ENCODE data around the gene PRKCE. TPM values are rescaled to one million over a fixed set of nuclear protein-coding genes. Genes with fewer than 3 reads are reported as not detected.

The PRKCE gene
- total RNA-seq, 1 donor from 2014 or later = 21.0 TPM

DNA sequence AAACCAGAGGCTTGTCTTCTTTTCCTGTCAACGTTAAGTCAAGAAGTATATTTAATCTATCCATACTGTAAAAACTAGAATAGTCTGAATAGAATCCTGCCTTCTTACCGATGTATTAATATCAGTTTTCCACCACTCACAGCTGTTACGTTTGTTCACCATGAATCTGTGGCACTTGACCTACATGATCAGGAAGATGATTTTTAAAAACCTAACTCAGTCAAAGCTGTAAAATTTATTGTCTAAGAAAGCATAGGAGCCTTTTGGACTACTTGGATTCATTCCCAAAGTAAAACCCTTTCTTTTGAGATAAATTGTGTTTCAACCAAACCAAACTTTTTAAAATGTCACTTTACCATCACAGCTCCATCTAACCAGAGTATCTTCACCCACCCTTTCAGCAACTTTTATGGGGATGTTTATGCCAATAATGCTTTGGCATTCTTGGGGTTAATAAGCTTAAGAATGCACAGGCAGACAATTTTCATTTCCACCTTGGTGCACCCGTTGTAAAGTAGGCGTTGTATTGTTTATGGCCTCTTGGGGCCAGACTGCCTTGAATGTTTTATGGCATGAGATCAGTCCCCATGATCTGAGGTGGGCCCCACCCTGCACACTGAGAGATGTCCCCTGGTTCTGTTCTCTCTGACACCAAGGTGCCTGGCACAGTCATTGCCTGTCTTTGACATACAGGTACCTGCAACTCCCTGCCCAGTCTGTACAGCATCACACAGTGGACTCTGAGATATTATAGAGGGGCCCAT lies 469.5 kb downstream of the PRKCE start:
- H3K4me3 ChIP-seq (ENCODE audit: low read depth, low read length) = no peak overlapping the region
- TF ChIP-seq, protein P1, sequence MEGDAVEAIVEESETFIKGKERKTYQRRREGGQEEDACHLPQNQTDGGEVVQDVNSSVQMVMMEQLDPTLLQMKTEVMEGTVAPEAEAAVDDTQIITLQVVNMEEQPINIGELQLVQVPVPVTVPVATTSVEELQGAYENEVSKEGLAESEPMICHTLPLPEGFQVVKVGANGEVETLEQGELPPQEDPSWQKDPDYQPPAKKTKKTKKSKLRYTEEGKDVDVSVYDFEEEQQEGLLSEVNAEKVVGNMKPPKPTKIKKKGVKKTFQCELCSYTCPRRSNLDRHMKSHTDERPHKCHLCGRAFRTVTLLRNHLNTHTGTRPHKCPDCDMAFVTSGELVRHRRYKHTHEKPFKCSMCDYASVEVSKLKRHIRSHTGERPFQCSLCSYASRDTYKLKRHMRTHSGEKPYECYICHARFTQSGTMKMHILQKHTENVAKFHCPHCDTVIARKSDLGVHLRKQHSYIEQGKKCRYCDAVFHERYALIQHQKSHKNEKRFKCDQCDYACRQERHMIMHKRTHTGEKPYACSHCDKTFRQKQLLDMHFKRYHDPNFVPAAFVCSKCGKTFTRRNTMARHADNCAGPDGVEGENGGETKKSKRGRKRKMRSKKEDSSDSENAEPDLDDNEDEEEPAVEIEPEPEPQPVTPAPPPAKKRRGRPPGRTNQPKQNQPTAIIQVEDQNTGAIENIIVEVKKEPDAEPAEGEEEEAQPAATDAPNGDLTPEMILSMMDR (IDR thresholded peaks at IDR 0.05; ENCODE audit: insufficient read depth, low read length, poor library complexity, severe bottlenecking) = no peak
- DNase-seq (ENCODE audit: low read depth) = no peak
- H3K36me3 ChIP-seq (ENCODE audit: control insufficient read depth, insufficient read depth, low read length) = no peaks in the 10 kb centered on the region
- H3K27me3 ChIP-seq (ENCODE audit: control insufficient read depth, insufficient read depth, low read length) = no peaks in the 10 kb centered on the region

GRCh38 chr2:46122318-46122976 lies 471.0 kb downstream of the PRKCE start:
- Histone ChIP-seq H3K27me3 (ENCODE audit: control insufficient read depth, insufficient read depth, low read length) (no peaks in the 10 kb centered on the region), H3K4me3 (ENCODE audit: low read depth, low read length) (no peak overlapping the region), H3K36me3 (ENCODE audit: control insufficient read depth, insufficient read depth, low read length) (no peaks in the 10 kb centered on the region)
- no peak for DNase-seq (ENCODE audit: low read depth)
- TF ChIP-seq, protein P1 (IDR thresholded peaks at IDR 0.05; ENCODE audit: insufficient read depth, low read length, poor library complexity, severe bottlenecking) = no peak

DNA sequence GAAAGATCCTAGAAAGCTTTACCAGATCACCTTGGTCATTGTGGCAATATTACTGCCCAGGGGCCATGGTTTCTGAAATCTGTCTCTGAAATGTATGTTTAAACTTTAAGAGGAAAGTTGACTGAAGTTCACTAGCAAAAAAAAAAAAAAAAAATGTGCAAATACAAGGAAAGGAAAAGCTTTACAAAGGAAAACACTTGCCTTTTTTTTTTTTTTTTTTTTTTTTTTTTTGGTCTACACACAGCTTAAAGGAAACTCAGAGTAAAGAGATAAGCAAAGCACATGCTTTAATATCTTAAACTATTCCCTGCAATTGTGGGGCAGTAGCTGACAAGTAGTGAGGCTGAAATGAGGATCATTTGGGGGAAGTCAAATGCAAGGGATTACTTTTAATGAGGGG lies 471.5 kb downstream of the PRKCE start:
- TF ChIP-seq, protein P1 (IDR thresholded peaks at IDR 0.05; ENCODE audit: insufficient read depth, low read length, poor library complexity, severe bottlenecking) = no peak
- DNase-seq (ENCODE audit: low read depth) = no peak
- no peaks in the 10 kb centered on the region for H3K36me3 ChIP-seq (ENCODE audit: control insufficient read depth, insufficient read depth, low read length)
- H3K27me3 ChIP-seq (ENCODE audit: control insufficient read depth, insufficient read depth, low read length) = no peaks in the 10 kb centered on the region
- no peak overlapping the region for H3K4me3 ChIP-seq (ENCODE audit: low read depth, low read length)

DNA sequence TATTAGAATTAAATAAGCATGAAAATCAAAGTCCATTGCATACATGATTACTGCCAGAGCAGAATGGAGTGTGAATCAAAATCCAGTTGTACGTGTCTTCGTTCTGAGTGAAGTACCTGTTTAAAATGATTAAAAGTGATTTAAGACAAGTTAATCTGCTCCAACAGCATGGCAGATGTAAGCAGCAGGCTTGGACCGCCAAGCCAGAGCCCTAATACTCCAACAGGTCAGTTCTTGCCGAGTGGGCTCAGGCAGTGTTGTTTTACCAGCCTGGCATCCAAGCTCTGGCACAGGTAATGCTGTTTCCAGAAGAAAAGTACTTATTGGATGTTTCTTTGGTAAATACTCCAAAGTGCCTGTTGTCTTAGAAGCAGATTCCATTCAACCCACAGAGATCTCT lies 474.3 kb downstream of the PRKCE start:
- TF ChIP-seq, protein P1 (IDR thresholded peaks at IDR 0.05; ENCODE audit: insufficient read depth, low read length, poor library complexity, severe bottlenecking) = no peak
- Histone ChIP-seq H3K27me3 (ENCODE audit: control insufficient read depth, insufficient read depth, low read length) (no peaks in the 10 kb centered on the region), H3K36me3 (ENCODE audit: control insufficient read depth, insufficient read depth, low read length) (no peaks in the 10 kb centered on the region), H3K4me3 (ENCODE audit: low read depth, low read length) (no peak overlapping the region)
- no peak for DNase-seq (ENCODE audit: low read depth)

DNA sequence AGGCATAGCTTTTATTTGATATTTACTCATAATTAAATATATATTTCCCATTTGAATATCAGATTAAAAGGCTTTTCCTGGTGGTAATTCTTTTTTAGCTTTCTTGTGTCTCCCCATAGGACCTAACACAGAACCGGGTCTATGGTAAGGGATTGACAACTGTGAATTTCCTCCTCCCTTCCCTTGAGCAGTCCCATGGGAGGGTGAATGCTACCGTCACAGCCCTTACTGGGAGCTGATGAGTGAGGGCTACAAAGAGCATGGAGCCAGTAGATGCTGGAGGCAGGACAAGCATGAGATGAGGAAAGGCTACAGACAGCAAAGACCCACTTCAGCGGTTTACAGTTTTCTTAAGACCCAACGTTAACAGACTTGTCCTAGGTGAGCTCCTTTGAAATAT lies 475.1 kb downstream of the PRKCE start:
- H3K4me3 ChIP-seq (ENCODE audit: low read depth, low read length) = no peak overlapping the region

More for the DNA sequence above, 475.1 kb downstream of the PRKCE start:
- TF ChIP-seq, protein P1 (IDR thresholded peaks at IDR 0.05; ENCODE audit: insufficient read depth, low read length, poor library complexity, severe bottlenecking) = no peak
- no peak for DNase-seq (ENCODE audit: low read depth)
- H3K36me3 ChIP-seq (ENCODE audit: control insufficient read depth, insufficient read depth, low read length) = no peaks in the 10 kb centered on the region
- no peaks in the 10 kb centered on the region for H3K27me3 ChIP-seq (ENCODE audit: control insufficient read depth, insufficient read depth, low read length)
